GM19193 (cell line): ENCODE measurements around the gene AIF1L.
A peak's percentile ranks its signal among the peaks of the same experiment; 100 is the strongest.

Experiments used
- POLR2A ChIP-seq: IDR thresholded peaks from 4 replicates; pipeline ENCODE4 v1.6.1; 2011; ENCODE audit not compliant: insufficient read depth, insufficient read length; ENCODE audit errors: extremely low read depth

AIF1L gene

DNA sequence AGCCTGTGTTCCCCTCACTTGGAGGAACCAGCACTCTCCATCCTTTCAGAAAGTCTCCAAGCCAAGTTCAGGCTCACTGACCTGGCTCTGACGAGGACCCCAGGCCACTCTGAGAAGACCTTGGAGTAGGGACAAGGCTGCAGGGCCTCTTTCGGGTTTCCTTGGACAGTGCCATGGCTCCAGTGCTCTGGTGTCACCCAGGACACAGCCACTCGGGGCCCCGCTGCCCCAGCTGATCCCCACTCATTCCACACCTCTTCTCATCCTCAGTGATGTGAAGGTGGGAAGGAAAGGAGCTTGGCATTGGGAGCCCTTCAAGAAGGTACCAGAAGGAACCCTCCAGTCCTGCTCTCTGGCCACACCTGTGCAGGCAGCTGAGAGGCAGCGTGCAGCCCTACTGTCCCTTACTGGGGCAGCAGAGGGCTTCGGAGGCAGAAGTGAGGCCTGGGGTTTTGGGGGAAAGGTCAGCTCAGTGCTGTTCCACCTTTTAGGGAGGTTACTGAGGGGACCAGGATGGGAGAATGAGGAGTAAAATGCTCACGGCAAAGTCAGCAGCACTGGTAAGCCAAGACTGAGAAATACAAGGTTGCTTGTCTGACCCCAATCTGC lies 24.4 kb downstream of the AIF1L start:
- no peak for TF ChIP-seq POLR2A

DNA sequence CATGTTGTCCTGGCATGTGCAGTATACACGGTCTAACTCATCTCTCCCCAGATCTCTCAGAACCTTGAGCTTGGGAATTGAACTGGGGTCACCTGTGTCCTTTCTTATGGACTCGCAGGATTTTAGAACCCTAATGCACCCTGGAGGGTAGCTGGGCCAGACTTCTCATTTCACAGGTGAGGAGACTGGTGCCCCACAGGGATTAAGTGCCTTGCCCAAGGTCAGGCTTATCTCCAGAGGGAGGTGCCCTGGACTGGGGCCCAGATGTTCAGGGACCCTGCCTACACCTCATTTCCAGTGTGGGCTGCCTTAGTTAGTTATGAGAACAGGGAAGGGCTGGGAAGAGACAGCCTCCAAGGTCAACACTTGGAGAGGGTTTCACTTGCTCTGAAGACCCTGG lies 25.0 kb downstream of the AIF1L start:
- no peak for TF ChIP-seq POLR2A

DNA sequence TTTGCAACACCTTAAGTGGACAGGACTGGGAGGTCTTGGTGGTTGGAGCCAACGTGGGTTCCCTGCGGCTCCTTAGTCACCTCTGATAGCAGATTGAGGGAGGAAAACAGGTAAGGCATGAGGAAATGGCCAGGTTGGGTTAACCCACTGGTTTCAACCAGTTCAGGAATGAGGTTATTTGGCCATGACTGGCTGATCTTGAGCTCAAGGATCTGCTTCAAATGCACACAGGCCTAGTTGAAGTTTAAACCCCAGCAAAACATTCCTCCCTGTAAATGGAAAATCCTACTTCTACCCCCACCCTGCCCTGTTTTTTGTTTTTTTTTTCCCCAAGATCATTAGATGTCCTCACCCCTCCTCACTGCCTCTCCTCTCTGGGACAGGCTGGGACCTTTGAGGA lies 25.8 kb downstream of the AIF1L start:
- no peak for TF ChIP-seq POLR2A

DNA sequence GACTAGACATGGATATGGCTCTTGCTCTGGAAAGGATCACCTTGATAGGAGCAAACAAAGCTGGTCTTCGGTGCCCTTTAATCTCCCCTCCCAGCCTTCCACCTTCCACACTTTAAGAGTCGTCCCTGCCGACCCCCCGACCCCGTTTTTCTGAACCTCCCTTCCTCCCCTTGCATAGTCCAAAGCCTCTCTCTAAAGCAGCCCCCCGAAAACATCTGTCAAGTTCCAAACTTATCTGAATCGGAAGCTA lies 28.6 kb downstream of the AIF1L start:
- no peak for TF ChIP-seq POLR2A

DNA sequence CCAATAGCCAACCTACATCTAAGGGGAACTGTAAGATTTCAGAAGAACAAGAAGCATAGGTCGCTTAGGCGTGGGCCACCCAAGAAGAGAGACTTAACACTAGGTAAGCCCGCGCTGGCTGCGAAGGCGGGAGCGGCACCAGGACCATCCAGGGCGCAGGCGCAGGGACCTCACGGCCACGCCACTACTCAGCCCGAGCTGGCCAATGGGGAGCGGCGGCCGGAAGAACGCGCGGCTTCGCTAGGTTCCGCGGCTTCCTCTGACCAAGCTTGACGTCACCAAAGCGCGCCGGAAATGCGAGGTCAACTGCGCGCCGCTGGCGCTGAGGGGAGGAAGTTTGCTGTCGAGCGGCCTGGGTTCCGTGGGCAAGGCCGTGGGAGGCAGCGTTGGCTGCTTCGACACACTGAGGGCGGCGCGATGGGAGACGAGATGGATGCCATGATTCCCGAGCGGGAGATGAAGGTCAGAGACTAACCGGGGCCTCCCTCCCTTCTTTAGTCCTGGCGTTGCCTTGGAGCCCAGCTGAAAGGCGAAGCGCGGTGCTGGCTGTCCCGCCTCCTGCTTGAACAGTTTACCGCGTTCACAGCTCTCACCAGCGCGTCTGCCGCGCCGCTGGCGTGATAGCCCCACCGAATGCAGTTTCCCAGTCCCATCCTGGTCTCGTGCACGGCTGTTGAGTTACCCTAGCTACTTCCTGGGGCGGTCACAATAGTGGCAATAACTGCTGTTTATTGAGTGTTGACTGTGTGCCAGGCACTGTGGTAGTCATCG lies 29.1 kb downstream of the AIF1L start, which contains the start of gene NUP214:
TSS of gene NUP214 (plus strand) at position 299 of the 771 bp plus-strand sequence. CDS start at position 418, 119 bp downstream.
- peak; percentile 97 for TF ChIP-seq POLR2A

DNA sequence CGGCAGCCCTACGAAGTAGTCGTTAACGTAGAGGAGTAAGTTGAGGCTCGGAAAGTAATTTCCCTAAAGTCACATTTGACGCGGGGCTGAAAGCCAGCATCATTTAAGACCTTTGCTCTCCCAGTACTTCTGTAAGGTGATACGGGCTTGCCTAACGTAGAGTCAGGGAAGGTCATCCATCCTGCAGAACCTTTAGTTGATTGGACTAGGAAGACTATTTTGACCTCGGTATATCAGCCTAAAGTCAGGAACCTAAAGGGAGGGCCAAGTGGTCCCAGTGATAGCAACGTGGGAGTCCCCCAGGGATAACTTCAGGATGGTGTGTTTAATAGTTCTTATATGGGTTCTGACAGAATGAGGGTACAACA lies 29.7 kb downstream of the AIF1L start:
- TF ChIP-seq POLR2A = no peak

DNA sequence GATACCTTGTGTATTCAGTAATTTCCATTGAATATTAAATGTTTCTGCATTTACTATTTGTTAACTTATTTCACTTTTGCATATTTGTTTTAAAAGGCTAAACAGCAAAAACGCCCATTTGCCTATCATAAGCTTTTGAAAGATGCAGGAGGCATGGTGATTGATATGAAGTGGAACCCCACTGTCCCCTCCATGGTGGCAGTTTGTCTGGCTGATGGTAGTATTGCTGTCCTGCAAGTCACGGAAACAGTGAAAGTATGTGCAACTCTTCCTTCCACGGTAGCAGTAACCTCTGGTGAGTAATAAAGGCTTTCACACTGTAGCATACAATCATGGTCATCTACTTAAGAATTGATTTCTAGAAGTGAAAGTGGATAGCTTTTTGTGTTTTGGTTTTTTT lies 32.9 kb downstream of the AIF1L start:
- no peak for TF ChIP-seq POLR2A

DNA sequence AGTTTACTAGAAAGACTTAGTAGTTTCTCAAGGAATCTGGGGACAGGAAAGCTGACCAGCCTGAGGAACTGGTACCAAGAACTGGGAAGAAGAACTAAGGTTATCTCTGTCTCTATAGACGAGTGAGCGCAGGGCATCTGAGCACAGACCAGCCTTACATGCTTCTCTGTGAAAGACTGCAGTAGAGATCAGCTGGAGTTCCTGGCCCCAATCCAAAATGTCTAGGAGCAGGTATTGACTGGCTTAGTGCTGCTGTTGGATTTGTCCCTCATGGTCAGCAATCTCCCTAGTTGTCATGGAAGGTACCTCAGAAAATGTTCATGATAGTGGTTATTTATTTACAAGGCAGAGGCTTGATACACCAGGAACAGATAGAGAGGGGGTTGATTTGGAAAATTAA lies 42.3 kb downstream of the AIF1L start:
- no peak for TF ChIP-seq POLR2A

DNA sequence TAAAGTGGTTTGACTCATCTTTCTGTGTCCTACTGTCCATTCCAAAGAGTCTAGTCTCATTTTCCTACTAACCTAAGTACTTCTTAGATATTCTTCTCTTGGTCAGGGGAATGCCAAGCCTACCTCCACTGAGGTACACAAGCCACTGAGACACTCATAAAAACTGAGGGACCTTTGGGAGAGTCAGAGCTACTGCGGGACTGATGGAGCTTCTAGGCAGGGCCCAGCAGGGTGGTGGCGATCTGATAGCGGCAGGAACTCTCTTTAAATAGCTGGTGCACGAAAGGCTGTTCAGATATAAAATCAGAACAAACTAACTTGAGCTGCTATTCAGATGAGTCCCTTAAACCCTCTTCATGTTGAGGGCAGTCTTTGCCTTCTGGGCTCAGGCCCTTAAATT lies 43.8 kb downstream of the AIF1L start:
- TF ChIP-seq POLR2A = no peak

DNA sequence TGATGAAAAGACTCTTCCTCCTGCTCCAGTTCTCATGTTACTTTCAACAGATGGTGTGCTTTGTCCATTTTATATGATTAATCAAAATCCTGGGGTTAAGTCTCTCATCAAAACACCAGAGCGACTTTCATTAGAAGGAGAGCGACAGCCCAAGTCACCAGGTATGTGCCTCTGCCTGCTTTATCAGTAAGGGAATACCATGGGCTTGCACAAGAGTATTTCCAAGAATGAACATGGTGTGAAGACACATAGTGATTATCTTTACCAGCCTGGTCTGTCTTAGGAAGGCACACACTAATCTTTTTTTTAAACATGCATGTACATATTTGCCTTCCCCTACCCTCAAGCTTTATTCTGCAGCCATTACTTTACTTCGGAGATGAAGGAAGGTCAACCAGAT lies 44.2 kb downstream of the AIF1L start:
- TF ChIP-seq POLR2A = no peak

DNA sequence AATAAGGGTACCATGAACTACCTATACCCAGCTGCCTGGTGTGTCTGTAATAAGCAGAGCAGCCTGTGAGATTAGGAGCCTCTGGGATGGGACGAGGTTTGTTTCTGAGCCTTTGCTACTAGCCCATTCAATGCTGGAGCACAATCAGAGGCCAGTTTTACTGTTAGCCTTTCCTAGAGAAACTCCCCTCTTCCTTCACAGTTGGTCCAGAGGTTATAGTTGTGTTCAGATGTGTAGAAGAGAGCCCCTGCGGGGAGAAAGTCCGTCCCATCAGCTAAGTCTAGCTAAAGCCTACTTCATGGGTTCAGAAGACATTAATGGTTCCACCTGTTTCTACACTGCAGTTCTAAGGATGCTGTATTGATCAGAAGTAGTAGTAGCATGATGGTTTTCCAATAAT lies 45.8 kb downstream of the AIF1L start:
- TF ChIP-seq POLR2A = no peak

DNA sequence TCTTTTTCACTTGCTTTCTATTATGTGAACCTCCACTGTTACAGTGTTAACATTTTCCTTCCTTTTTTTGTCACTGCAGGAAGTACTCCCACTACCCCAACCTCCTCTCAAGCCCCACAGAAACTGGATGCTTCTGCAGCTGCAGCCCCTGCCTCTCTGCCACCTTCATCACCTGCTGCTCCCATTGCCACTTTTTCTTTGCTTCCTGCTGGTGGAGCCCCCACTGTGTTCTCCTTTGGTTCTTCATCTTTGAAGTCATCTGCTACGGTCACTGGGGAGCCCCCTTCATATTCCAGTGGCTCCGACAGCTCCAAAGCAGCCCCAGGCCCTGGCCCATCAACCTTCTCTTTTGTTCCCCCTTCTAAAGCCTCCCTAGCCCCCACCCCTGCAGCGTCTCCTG lies 47.9 kb downstream of the AIF1L start:
- TF ChIP-seq POLR2A = no peak

DNA sequence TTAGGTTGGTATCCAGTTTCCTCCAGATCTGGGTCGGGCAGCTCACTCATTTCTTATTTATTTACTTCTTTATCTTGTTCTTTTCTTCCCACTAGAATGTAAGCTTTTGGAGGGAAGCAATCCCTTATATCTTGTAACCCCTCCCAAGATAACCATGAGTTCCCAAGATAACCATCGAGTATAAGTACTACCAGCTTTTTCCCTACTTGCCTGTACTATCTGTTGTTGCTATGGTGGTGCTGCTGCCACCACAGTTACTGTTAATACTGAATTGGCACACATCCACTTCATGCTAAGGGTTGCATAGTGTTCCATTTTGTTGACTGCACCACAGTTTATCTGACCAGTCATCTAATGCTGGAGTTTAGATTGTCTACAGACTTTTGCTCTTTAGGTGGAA lies 48.9 kb downstream of the AIF1L start:
- TF ChIP-seq POLR2A = no peak

DNA sequence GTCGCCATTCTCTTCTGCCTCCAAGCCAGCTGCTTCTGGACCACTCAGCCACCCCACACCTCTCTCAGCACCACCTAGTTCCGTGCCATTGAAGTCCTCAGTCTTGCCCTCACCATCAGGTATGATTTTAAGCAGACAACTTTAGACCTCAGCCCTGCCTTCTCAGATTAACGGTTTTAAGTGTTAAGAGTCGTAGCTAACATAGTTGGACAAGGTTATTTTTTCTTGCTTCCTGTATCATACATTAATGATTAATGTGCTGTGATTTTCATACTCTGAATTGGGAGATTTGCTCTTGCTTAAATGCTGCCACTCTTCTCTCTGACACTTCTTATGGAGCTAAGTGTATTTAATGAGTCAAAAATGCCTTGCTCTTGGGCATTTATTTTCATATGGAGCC lies 49.9 kb downstream of the AIF1L start:
- no peak for TF ChIP-seq POLR2A

DNA sequence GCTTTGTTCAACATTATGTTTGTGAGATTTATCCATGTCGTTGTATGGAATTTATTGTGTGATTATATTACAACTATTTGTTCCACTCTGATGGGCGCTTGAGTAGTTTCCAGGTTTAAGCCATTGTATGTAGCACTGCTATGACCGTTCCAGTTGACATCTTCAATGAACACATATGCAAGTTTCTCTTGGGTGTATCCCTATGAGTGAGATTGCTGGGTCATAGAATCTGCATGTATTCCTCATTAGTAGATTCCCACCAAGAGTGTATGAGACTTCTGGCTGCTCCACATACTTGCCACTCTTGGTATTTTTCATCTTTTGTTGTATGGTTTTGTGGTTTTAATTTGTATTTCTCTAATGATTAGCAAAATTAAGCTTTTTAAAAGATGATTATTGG lies 51.9 kb downstream of the AIF1L start:
- no peak for TF ChIP-seq POLR2A

DNA sequence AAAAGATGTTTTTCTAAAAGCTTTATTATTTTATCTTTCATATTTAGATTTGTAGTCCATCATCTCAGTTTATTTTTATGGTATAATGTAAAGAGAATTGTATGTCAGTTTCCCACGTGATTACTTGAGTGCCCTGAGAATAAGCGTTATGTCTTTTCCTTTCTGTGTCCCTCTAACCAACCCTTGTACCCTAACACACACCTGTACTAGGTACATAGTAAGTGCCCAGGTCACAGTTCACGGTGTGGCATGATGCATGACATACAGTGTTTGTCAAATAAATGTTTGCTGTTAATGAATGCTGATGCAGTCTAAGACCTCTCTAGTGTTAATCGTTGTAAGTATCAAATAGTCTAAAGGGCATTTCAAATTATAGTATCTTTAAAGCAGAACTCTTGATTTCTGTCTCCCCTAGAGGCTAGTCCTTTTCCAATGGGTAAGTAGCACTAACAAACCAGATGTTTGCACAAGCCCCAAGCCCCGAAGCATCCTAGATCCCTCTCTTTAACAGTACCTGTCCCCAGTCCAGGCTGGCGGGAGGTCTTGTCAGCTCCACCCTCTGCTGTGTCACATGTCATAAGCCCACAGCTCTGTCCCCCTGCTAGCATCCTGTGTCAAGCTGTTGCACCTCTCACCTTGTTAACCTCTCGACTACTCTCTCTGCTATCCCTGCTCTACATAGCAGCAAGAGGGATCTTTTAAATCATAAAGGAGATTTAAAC lies 52.8 kb downstream of the AIF1L start:
- TF ChIP-seq POLR2A = no peak
